IMR-90 (cell line): ENCODE data around the gene KLK14. TPM values are rescaled to one million over a fixed set of nuclear protein-coding genes. Genes with fewer than 3 reads are reported as not detected.

Source experiments
- ATAC-seq: fragments of 200-7000 bp; cut with Tn5 transposase; 2 replicates; pipeline ENCODE4 v1.9.1; 2020; ENCODE audit warnings: low read depth, mild to moderate bottlenecking, moderate library complexity
- BruUV-seq: library from RNA; stranded (reverse); fragments of 400-500 nt; replicated peaks from 2 replicates; lab custom pipeline; 2021; lab: Mats Ljungman, UMichigan
- CTCF ChIA-PET: fragments of 300-600 bp; formaldehyde crosslinking; extraction: SDS; loops from one replicate; lab custom pipeline; 2021; ENCODE audit warnings: antibody characterized with exemption; lab: Yijun Ruan, JAX
- POLR2A ChIA-PET: fragments of 300-600 bp; sonication (Branson Sonifier 250); formaldehyde crosslinking; loops from one replicate; lab custom pipeline; 2022; ENCODE audit warnings: antibody characterized with exemption; ENCODE audit not compliant: unreplicated experiment; lab: Charles Lee
- DNase-seq: peaks from one replicate; pipeline ENCODE4 v3.0.0; 2013
- H2AFZ ChIP-seq: replicated peaks from 2 replicates; pipeline ENCODE3; 2013; ENCODE audit warnings: low read length, mild to moderate bottlenecking; ENCODE audit not compliant: poor library complexity
- H2AK5ac ChIP-seq: 2 replicates; pipeline ENCODE4 v1.6.1; 2013; ENCODE audit warnings: low read depth, low read length, inconsistent platforms
- H2AK9ac ChIP-seq: replicated peaks from 2 replicates; pipeline ENCODE3; 2013; ENCODE audit warnings: mild to moderate bottlenecking, low read depth, low read length, moderate library complexity; ENCODE audit not compliant: poor library complexity
- H2BK120ac ChIP-seq: 2 replicates; pipeline ENCODE4 v1.6.1; 2013; ENCODE audit warnings: low read depth, low read length, inconsistent platforms
- H2BK15ac ChIP-seq: 3 replicates; pipeline ENCODE4 v1.6.1; 2013; ENCODE audit warnings: low read depth, low read length, inconsistent platforms
- H2BK20ac ChIP-seq: 2 replicates; pipeline ENCODE4 v1.6.1; 2013; ENCODE audit warnings: low read depth, mild to moderate bottlenecking, inconsistent platforms, low read length, moderate library complexity
- H2BK5ac ChIP-seq: 2 replicates; pipeline ENCODE4 v1.6.1; 2013; ENCODE audit warnings: mild to moderate bottlenecking, low read depth, low read length, inconsistent platforms; ENCODE audit not compliant: poor library complexity, severe bottlenecking
- H3K14ac ChIP-seq: replicated peaks from 2 replicates; pipeline ENCODE4 v1.6.1; 2013; ENCODE audit warnings: low read depth, low read length, inconsistent platforms
- H3K18ac ChIP-seq: 2 replicates; pipeline ENCODE4 v1.6.1; 2013; ENCODE audit warnings: low read depth, low read length, control low read depth
- H3K23ac ChIP-seq: 2 replicates; pipeline ENCODE4 v1.6.1; 2013; ENCODE audit warnings: low read depth, low read length, inconsistent platforms
- H3K27ac ChIP-seq: 2 replicates; pipeline ENCODE4 v1.5.1; 2013; ENCODE audit warnings: mild to moderate bottlenecking, control low read depth, low read length; ENCODE audit not compliant: insufficient read depth
- H3K27me3 ChIP-seq: 2 replicates; pipeline ENCODE4 v1.6.1; 2013; ENCODE audit warnings: low read length; ENCODE audit not compliant: control insufficient read depth, insufficient read depth
- H3K36me3 ChIP-seq: 2 replicates; pipeline ENCODE4 v1.6.1; 2013; ENCODE audit warnings: low read length, mixed read lengths; ENCODE audit not compliant: control insufficient read depth, insufficient read depth
- H3K4ac ChIP-seq: 2 replicates; pipeline ENCODE4 v1.6.1; 2013; ENCODE audit warnings: low read depth, low read length, inconsistent platforms
- H3K4me1 ChIP-seq: 2 replicates; pipeline ENCODE4 v1.6.1; 2013; ENCODE audit warnings: low read length, mixed read lengths; ENCODE audit not compliant: control insufficient read depth, insufficient read depth
- H3K4me2 ChIP-seq: 2 replicates; pipeline ENCODE4 v1.6.1; 2013; ENCODE audit warnings: low read depth, mild to moderate bottlenecking, control low read depth, low read length, moderate library complexity
- H3K4me3 ChIP-seq: 2 replicates; pipeline ENCODE4 v1.5.1; 2013; ENCODE audit warnings: low read depth, mild to moderate bottlenecking, control low read depth, low read length, moderate library complexity; ENCODE audit not compliant: insufficient read depth
- H3K56ac ChIP-seq: 2 replicates; pipeline ENCODE4 v1.6.1; 2013; ENCODE audit warnings: low read length, inconsistent platforms; ENCODE audit not compliant: insufficient read depth; ENCODE audit errors: extremely low read depth
- H3K79me1 ChIP-seq, 2 experiments: 2 replicates each; pipeline ENCODE4 v1.6.1; 2013; ENCODE audit warnings: low read length in 2 of 2, inconsistent platforms in 1 of 2, low read depth in 1 of 2
- H3K9ac ChIP-seq: 2 replicates; pipeline ENCODE4 v1.6.1; 2013; ENCODE audit warnings: low read depth, low read length, control low read depth
- H3K9me1 ChIP-seq: 2 replicates; pipeline ENCODE4 v1.6.1; 2013; ENCODE audit warnings: low read length, inconsistent platforms; ENCODE audit not compliant: insufficient read depth
- H3K9me3 ChIP-seq: 2 replicates; pipeline ENCODE4 v1.6.1; 2013; ENCODE audit warnings: low read length; ENCODE audit not compliant: control insufficient read depth, insufficient read depth
- H4K20me1 ChIP-seq: 2 replicates; pipeline ENCODE4 v1.6.1; 2013; ENCODE audit warnings: low read length, inconsistent platforms; ENCODE audit not compliant: insufficient read depth
- H4K5ac ChIP-seq: 2 replicates; pipeline ENCODE4 v1.6.1; 2013; ENCODE audit warnings: mild to moderate bottlenecking, low read depth, low read length, control low read depth
- H4K8ac ChIP-seq, 2 experiments: 2 replicates each; pipeline ENCODE4 v1.6.1; 2013; ENCODE audit warnings: low read depth in 2 of 2, low read length in 2 of 2, control low read depth in 1 of 2, inconsistent platforms in 1 of 2
- H4K91ac ChIP-seq: 2 replicates; pipeline ENCODE4 v1.6.1; 2013; ENCODE audit warnings: low read depth, low read length, inconsistent platforms; ENCODE audit not compliant: insufficient read depth
- CEBPB ChIP-seq: IDR thresholded peaks from 2 replicates; pipeline ENCODE4 v1.6.1; 2012; ENCODE audit warnings: low read depth, low read length, improper control_type of control experiment
- CHD1 ChIP-seq: IDR thresholded peaks from 2 replicates; pipeline ENCODE4 v1.6.1; 2012; ENCODE audit warnings: low read depth, low read length, improper control_type of control experiment
- ELK1 ChIP-seq: fragments of 150-350 bp; IDR thresholded peaks from 2 replicates; pipeline ENCODE4 v1.6.1; 2016; ENCODE audit warnings: low read depth, mild to moderate bottlenecking, low read length, moderate library complexity, borderline replicate concordance
- FOS ChIP-seq: fragments of 150-350 bp; IDR thresholded peaks from 2 replicates; pipeline ENCODE4 v1.6.1; 2016; ENCODE audit warnings: low read depth, low read length
- MAFK ChIP-seq: IDR thresholded peaks from 2 replicates; pipeline ENCODE4 v1.6.1; 2012; ENCODE audit warnings: low read depth, low read length, improper control_type of control experiment
- MAZ ChIP-seq: IDR thresholded peaks from 2 replicates; pipeline ENCODE4 v1.6.1; 2012; ENCODE audit warnings: low read depth, mild to moderate bottlenecking, low read length, improper control_type of control experiment, moderate library complexity, borderline replicate concordance
- MXI1 ChIP-seq: IDR thresholded peaks from 2 replicates; pipeline ENCODE4 v1.6.1; 2012; ENCODE audit warnings: low read depth, mild to moderate bottlenecking, low read length, moderate library complexity, borderline replicate concordance
- POLR2A ChIP-seq: IDR thresholded peaks from 2 replicates; pipeline ENCODE4 v1.6.1; 2012; ENCODE audit warnings: mild to moderate bottlenecking, low read depth, low read length
- RAD21 ChIP-seq: IDR thresholded peaks from 2 replicates; pipeline ENCODE4 v1.6.1; 2012; ENCODE audit warnings: low read length, improper control_type of control experiment
- RCOR1 ChIP-seq: IDR thresholded peaks from 2 replicates; pipeline ENCODE4 v1.6.1; 2012; ENCODE audit warnings: mild to moderate bottlenecking, low read length, improper control_type of control experiment; ENCODE audit not compliant: insufficient replicate concordance
- RFX5 ChIP-seq: IDR thresholded peaks from 2 replicates; pipeline ENCODE4 v1.8.0; 2012; ENCODE audit warnings: low read depth, mild to moderate bottlenecking, low read length, moderate library complexity
- SMC3 ChIP-seq: fragments of 150-350 bp; IDR thresholded peaks from 2 replicates; pipeline ENCODE4 v1.6.1; 2016; ENCODE audit warnings: low read depth, mild to moderate bottlenecking, antibody characterized with exemption, low read length, moderate library complexity
- USF2 ChIP-seq: fragments of 150-350 bp; IDR thresholded peaks from 2 replicates; pipeline ENCODE4 v1.6.1; 2017; ENCODE audit warnings: mild to moderate bottlenecking, antibody characterized with exemption, low read length, low read depth
- WGBS, 2 experiments: methylation state at CpG; one replicate each; pipeline versions ENCODE4 v1.1.5 to v1.1.7; 2013; ENCODE audit warnings: missing lambda C conversion rate in 2 of 2; ENCODE audit not compliant: insufficient read length in 1 of 2; ENCODE audit errors: extremely low coverage in 2 of 2; 5-methylcytosine and 5-hydroxymethylcytosine counted together
- dilution Hi-C: fragments of 300-500 bp; cut with HindIII; formaldehyde crosslinking; loops from one replicate; pipeline ENCODE4 v1.14.3; 2018; ENCODE audit warnings: low sequenced_read_pairs; ENCODE audit not compliant: unreplicated experiment
- in situ Hi-C: fragments of 300-500 bp; cut with MboI; formaldehyde crosslinking; loops from 3 replicates; pipeline ENCODE4 v1.14.3; 2019; ENCODE audit warnings: low sequenced_read_pairs, inconsistent platforms, mixed read lengths
- intact Hi-C: fragments of 100-400 bp; cut with micrococcal nuclease; formaldehyde crosslinking; loops from 2 replicates; pipeline ENCODE4 v1.10.0; 2022
- polyA plus RNA-seq, 3 experiments: library from polyadenylated mRNA; depleted of rRNA; stranded (reverse); fragments of >200 nt; gene quantifications; 2 replicates each; pipeline ENCODE4 v1.2.3, GENCODE V29; 2012; ENCODE audit warnings: low replicate concordance in 1 of 3
- total RNA-seq: library from RNA; depleted of rRNA; stranded (reverse); fragments of >200 nt; gene quantifications from 2 replicates; pipeline ENCODE4 v1.2.3, GENCODE V29; 2012

KLK14 gene
- total and polyA plus RNA-seq, 2 of the 4 experiments (the other 2 are of a cell fraction), result not detected

- in situ Hi-C loops, result no loop called here
- Histone ChIP-seq H3K9me1 (no peaks in the 10 kb centered on the region), H3K4ac (no peak overlapping the region), H3K36me3 (no peaks in the 10 kb centered on the region), H3K27ac (no peak overlapping the region), H3K79me1 (no peaks in the 10 kb centered on the region), H2AFZ (no peak overlapping the region), H4K8ac (no peak overlapping the region), H3K9ac (no peak overlapping the region), H4K20me1 (no peaks in the 10 kb centered on the region), H3K4me3 (no peak overlapping the region), H2BK20ac (no peak overlapping the region), H2BK15ac (no peak overlapping the region), H2BK5ac (no peak overlapping the region), H3K4me1 (no peaks in the 10 kb centered on the region), H3K56ac (no peak overlapping the region), H3K23ac (no peak overlapping the region), H2BK120ac (no peak overlapping the region), H3K18ac (no peak overlapping the region), H3K14ac (no peak overlapping the region), H4K91ac (no peak overlapping the region), H3K4me2 (no peak overlapping the region), H3K27me3 (no peaks in the 10 kb centered on the region), H4K5ac (no peak overlapping the region), H2AK5ac (no peak overlapping the region), H3K9me3 (no peaks in the 10 kb centered on the region; the same call in none of the 2 replicates), H2AK9ac (no peak overlapping the region)
- no TSS peak for BruUV-seq
- CTCF ChIA-PET, result no interaction called here
- TF ChIP-seq SMC3 (no peak), FOS (no peak), RCOR1 (no peak), MAFK (no peak), USF2 (no peak), MAZ (no peak), POLR2A (no peak), MXI1 (no peak), RAD21 (no peak), RFX5 (no peak), ELK1 (no peak), CHD1 (no peak), CEBPB (no peak)
- intact Hi-C loops, result no loop called here
- POLR2A ChIA-PET, result no interaction called here
- dilution Hi-C loops, result no loop called here
- ATAC-seq, result no peak
- 20% methylated on average over 1 of the region's 14 CpGs; no CpG with 5 or more reads in 1 of the 2 experiments for WGBS, 2 experiments
- no peak for DNase-seq
These were observed 1.2 kb downstream of the KLK14 start for GRCh38 chr19:51081476-51081875.
